Ramos (cell line): ENCODE results near the gene CCL4.
"Not testable (repeated sequence)": the region's sequence is repeated elsewhere in the genome, so short reads cannot be mapped to it uniquely, and the experiment has no call there.

Source experiments
- in situ Hi-C: fragments of 300-500 bp; cut with MboI; formaldehyde crosslinking; loops from one replicate; pipeline ENCODE4 v1.14.3; 2022; ENCODE audit warnings: low sequenced_read_pairs; ENCODE audit not compliant: unreplicated experiment

CCL4 gene

DNA sequence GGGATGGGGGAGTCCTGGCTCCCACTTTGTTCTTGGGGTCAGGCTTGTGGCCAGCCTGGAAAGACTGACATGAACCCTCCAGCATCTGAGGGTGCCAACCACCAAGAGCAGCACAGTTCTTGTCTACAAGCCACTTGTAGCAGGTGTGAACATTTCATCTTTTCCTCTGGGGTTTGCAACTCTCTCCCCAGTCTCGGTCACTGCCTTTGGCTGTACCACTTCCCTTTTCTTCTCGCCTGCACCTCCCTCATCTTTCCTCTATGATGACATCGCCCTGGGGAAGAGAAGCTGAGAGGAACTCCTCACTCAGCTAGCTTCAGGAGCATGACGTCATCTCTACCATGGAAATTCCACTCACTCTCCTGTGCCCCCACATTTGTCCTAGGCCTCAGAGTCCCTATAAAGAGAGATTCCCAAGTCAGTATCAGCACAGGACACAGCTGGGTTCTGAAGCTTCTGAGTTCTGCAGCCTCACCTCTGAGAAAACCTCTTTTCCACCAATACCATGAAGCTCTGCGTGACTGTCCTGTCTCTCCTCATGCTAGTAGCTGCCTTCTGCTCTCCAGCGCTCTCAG, at the start of gene CCL4:
Gene CCL4 (plus strand): TSS at position 427 of the 575 bp plus-strand sequence. CDS start 79 bp downstream, at position 506.
- in situ Hi-C loops, result not testable (repeated sequence)

DNA sequence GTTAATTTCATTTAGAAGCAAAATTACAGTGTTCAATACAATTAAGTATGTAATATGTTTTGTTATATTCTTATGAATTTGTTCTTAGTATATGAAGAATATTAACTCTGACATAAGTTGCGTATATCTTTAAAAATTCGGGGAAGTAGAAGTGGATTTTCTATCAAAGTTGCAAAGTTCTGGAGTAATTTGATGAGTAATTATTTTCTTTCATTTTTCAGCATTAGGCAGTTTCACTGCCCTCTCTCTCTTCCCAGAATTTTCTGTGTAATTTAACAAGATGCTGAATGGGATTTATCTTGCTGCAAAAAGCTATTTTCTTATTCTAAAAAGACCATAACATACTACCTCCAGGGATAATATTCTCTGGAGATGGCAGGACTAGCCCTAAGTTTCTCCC, 48.5 kb upstream of the CCL4 start:
- in situ Hi-C loops, result no loop called here

DNA sequence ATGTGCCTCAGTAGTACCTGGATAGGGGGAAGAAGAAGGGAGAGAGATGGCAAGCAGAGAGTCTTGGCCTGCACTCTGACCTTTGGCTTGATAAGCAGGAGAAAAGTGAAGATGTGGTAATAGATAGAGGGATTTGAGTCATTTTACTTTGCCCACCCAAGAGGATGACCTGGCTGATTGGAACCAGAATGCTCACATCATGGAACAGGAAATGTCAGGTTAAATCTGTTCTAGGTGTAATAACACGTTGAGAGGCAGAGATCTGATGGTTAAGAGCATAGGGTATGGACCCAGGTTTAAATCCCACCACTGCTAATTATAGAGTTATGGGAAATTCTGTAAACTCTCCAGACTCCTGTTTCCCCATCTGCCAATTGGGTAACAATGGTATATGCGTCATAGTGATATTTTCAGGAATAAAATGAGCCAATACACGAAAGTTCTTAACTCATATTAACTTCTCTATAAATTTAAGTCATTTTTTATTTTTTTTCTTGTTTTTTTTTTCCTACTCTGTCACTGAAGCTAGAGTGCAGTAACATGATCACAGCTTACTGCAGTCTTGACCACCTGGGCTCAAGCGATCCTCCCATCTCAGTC, 47.6 kb upstream of the CCL4 start:
- in situ Hi-C loops, result no loop called here

DNA sequence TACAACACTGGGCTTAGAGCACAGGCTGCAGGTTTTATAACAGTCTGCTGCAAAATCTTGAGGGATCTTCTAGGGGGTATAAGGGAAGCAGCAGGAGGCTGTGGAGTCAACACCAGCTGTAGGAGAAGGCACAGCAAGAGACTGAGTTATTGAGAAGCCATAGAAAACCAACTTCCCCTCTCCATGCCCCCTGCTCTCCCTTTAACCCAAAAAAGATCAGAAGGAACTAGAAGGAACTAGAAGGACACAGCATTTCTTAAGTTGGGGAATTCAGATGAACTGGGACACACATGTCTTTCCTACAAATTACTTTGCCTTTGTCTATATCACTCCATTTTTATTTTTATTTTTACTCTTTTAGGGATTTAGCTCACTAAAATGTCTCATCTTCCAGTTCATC, 45.7 kb upstream of the CCL4 start:
- in situ Hi-C loops, result no loop called here

DNA sequence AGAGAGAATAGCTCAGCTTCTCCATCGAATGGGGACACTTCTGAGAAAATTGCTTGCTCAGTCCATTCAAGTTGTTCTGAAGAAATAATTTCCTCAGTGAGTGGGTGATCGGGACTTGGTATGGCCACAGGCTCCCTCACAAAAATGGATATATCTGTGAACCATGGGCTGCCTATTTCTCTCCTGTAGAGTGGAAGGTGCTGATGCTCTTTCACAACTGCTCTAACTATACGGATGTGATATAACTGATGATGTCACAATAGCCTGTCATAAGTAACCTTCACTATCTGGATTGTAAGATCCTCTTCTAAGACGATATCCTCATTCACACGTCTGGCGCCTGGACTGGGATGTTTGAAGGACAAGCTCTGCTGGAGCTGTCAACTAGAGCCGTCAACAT, 44.2 kb upstream of the CCL4 start:
- in situ Hi-C loops, result no loop called here

DNA sequence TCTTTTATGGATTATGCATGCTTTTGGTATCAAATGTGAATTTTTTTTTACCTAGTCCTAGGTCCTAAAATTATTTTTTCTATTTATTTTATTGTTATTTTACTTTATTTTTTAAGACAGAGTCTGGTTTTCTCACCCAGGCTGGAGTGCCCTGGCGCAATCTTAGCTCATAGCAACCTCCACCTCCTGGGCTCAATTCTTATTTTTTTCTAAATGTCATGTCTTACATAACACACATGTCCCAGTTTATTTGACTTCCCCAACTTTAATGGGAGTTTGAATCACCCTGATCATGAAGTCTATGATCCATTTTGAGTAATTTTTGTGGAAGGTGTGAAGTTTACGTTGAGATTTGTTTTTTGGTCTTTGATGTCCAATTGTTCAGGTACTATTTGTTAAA, 42.8 kb upstream of the CCL4 start:
- in situ Hi-C loops, result no loop called here

DNA sequence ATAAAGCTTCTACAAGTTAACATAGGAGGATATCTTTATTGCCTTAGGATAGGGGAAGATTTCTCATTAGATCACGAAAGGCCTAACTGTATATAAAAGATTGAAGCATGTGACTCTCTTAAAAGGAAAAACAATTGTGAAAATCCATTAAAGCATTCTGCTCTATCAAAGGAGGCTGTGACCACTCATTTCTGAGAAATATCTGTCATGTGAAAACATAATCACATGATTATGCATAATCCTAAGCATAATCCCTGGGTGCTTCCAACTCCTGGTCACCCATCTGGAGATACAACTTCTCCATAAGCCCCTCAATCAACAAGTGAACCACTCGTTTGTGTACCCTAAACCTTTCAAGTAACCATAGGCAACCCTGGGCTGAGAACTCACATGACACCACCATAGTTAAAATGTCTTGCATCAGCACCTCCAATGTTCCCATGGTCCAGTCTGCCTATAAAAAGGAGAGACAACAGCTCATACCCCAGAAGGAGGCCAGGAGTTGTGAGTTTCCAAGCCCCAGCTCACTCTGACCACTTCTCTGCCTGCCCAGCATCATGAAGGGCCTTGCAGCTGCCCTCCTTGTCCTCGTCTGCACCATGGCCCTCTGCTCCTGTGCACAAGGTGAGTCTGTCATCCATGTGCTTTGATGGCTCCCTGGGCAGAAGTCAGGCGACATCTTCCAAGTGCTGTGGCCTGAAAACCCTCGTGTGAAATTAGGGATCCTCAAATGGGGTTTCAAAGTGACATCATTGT, 39.7 kb upstream of the CCL4 start, which contains the start of gene CCL18:
Gene CCL18 (plus strand): TSS at position 487 of the 756 bp plus-strand sequence. CDS start 71 bp downstream, at position 558.
- in situ Hi-C loops, result no loop called here

DNA sequence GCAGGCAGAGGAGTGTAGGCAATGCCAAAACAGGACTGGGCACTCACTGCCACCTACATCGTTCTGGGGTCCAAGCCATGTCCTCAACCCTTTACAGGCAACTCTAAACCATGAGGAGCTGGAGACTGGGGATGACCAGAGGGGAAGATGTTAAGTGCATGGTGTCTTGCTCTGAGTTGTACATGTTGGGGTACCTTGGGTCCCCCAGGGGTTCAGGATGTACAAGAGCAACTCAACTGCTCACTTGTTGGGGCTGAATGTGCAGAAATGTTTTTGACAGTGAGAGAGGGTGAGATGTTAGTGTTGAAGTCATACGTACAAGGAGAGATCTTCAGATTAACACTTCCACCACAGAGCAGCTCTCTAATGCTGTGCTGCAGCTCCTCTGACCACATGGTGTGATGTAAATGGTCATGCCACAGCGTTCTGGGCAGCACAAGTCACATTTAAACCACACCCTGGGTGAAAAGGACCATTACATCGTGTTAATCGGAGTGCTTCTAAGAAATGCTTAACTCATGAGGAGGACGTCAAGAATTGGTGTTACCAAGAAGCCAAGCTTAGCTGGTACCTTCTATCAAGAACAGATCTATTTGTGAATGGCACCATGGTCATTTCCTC, 37.2 kb upstream of the CCL4 start:
- in situ Hi-C loops, result no loop called here

DNA sequence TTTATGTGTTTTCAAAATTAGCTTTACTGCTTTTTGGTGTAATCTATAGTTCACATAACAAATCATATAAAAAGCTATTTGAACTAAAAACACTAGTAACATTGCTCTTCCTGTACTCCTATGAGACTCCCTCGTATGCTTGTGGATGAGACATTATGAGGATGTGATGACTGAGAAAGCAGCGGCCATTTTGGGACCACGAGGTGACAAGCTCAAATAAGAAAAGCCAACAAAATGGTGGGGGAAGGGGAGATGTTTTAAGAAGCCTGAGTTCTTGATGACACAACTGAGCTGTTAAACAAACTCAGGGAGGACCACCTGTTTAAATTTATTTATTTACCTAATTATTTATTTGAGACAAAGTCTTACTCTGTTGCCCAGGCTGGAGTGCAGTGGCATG, 35.1 kb upstream of the CCL4 start:
- in situ Hi-C loops, result no loop called here

DNA sequence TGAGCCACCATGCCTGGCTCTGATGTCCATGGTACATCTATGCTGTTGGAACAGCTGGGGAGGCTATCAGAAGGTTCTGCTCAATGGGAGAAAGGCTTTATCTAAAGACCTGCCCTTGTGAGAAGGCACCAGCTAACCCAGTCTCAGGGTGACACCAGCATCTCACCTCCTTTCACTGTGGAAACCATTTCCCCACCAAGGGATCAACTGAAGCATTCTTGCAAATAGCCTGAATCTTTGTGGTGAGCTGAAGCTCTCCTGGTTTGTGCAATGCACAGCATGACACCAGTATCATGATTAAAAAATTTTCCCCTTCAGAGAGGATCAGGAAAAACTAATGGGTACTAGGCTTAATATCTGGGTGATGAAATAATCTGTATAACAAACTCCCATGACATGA, 34.5 kb upstream of the CCL4 start:
- in situ Hi-C loops, result no loop called here

DNA sequence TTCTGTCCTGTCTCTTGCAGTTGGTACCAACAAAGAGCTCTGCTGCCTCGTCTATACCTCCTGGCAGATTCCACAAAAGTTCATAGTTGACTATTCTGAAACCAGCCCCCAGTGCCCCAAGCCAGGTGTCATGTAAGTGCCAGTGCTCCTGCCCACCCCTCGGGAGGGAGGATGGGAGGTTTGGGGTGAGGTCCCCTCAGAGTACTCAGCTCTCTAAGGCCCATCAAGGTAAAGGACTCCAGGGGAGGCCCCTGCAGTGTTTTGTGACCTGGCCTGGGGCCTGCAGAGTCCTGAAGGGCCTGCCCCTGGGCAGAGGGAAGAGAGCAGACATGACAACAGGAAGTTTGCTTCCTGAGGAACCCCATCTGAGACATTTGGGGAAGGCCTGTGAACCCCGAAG, 33.2 kb upstream of the CCL4 start:
- in situ Hi-C loops, result no loop called here

DNA sequence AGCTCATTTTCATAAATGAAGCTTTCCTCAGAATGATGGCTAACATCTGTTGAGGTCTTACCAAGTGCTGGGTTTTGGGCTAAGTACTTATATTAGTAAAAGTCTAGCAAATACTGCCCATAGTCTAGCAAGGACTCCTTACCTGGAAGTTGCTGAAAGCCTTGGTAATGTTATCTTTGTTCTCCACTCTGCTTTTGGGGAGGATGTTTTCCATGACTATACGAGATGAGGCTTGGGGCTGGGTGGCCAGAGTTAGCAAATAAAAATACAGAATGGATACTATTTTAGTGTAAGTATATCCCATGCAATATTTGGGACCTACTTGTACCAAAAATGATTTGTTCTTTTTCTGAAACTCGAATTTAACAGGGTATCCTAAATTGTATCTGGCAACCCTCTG, 31.9 kb upstream of the CCL4 start:
- in situ Hi-C loops, result no loop called here

DNA sequence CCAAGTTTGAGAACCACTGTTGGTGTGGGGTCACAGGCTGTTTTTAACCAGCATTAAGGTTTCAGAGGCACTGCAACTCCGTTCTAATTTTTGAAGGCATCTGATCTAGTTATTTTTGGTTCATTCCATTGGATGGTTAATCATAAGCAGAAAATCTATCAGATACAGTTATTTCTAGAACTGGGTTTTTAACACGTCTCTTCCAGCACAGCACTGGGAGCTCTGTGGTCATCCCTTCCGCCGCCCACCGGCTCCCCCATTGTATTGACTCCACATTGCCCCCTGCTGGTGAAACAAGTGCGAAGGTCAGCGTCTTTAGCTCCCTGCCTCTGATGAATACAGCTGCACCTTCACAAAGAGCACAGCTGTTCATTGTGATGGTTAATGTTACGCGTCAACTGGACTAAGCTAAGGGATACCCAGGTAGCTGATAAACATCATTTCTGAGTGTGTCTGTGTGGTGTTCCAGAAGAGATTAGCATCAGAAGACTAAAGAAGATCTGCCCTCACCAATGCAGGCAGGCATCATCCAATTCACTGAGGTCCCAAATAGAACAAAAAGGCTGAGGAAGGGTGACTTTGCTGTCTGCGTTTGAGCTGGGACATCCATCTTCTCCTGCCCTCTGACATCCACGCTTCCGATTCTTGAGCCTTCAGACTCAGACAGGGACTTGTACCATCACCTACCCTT, 31.1 kb upstream of the CCL4 start:
- in situ Hi-C loops, result no loop called here

DNA sequence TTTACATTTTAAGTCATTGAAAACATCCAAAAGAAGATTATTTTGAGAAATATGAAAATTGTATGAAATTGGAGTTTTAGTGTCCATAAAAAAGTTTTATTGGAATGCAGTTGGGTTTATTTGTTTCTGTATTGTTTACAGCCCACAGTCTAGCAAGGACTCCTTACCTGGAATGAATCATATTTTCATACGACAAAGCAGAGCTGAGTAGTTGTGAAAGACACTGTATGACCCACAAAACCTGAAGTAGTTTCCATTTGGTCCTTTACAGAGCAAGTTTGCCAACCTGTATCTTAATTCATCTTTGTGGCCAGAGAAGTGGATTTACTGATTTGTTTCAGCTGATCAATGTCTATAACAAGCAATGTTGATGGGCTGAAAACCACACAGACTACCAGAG, 29.3 kb upstream of the CCL4 start:
- in situ Hi-C loops, result no loop called here

DNA sequence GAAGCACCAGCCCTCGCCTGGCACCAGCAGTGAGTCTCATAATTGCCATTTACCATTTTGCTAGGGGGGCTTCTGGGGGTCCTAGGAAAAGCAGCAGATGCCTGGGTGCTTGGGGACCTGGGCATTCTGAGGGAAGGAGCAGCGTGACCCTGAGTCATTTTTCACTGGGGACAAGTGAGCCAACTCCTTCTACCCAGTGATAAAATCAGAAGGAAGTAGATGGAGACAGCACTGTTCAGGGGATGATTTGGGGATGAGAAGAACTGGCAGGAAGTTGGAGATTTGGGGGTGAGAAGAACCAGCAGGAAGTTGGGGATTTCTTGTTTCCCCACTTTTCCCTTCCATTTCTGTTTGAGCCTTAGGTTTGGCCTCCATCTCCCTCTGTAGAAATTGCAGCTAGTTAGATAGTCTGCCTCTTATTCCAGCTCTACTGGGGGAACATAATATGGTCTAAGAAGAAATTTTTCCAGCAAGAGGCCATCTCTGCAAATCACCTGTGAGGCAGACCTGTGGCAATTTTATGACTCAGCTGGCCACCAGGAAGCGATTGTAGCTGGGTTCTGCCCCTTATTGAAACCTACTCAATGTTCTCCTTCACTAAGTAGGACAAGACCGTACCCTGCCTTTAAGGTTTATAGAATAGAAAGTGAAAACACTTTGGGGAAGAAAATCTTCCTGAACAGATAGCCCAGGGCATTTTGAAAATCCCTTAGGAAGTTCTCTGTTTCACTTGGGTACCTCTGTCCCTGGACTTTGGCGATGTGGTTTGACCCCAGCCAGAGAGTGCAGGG, 21.8 kb upstream of the CCL4 start:
- in situ Hi-C loops, result not testable (repeated sequence)

DNA sequence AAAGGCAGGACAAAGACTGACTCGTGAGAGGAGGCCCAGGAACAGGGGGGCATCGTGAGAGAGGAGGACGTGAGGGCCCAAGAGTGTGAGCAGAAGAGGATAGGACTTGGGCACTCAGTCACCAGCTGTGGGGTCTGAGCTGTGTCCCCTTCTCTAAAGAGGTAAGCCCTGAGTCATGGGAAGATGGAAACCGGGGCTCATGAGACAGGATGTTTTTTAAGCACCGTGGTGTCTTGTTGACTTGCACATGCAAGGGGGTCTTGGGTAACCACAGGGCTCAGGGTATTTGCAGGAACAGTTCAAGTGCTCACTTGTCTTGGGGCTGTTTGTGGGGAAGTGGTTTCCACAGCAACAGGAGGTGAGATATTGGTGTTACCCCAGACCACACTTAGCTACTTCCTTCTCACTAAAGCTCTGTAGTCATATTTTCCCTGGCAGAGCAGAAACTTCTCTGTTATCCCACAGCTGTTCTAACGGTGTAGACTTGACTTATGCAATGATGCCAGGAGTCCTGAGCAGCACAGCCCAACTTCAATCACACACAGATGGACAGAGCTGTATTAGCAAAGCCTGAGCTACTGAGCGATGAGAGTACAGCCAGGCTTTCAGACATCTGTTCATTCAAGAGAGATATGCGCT, 21.0 kb upstream of the CCL4 start:
- in situ Hi-C loops, result not testable (repeated sequence)

DNA sequence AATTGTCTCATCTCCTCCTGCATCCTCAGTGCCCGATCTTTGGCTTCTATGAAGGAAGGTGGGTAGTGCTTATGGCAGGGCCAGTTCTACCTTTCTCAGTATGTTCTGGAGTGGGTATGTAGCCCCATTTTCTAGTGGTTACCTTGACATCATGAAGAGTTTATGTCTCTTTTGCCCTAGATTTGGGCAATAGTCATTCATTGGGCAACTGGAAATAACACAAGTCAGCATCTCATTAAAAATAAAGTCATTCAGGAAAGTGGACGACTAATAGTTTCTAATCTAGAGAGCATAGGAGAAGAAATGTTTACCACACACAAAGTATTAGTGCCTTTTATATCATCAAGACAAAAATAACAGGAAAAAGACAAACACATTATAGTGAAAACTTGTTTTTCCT, 19.9 kb upstream of the CCL4 start:
- in situ Hi-C loops, result not testable (repeated sequence)

DNA sequence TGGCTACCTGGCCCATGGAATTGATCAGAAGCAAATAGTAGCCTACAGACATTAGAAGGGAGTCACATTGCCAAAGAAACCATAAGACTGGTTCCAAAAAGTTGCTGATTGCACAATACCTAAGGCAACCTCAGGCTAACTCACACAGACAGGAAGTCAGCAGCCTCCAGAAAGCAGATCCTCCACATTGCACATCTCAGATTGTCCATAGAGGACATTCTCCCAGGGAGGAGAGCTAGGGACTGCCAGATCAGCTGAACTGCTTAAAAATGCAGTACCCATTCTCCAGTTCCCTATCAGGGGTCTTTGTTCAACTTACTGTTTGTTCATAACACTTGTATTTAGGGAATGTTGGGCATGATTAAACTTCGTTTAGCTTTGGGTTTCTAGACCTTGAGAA, 17.9 kb upstream of the CCL4 start:
- in situ Hi-C loops, result no loop called here

DNA sequence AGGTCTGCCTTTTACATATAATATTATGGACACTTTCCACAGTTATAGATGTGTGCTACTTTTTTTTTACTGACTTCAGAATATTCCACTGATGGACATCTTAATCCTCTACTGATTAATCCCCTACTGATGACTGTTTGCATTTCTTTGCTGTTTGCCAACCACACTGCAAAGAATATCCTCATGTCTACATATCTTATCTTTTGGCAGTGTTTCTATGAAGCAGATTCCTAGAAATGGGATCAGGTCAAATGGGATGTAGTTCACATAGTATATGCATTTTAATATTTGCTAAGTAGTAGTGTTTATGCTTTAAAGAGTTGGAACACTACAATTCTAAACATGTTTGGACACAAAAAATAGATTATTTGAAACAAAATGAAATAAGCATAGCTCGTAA, 16.8 kb upstream of the CCL4 start:
- in situ Hi-C loops, result no loop called here
